ENCODE results near the gene DENR.
"Not testable (repeated sequence)": the region's sequence is repeated elsewhere in the genome, so short reads cannot be mapped to it uniquely, and the experiment has no call there.

DNA sequence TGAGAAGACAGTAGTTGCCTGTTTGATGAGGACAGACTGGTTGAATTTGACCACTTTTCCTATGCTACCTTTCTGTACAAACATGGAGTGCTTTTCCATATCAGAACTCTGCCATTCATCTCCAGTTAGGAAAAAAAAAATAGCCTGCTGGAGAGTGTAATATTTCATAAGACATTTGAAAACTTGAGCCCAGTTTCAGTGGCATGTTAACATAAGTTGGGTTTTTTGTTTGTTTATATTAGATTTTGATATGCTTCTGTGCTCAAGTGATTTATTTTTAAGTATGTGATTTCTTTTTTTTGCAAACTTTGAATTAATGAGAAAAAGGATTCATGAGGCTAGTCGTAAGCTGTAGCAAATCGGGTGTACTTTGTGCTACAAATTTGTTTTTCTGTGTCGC is 48.8 kb upstream of the DENR start:
- TF ChIP-seq, protein P1, sequence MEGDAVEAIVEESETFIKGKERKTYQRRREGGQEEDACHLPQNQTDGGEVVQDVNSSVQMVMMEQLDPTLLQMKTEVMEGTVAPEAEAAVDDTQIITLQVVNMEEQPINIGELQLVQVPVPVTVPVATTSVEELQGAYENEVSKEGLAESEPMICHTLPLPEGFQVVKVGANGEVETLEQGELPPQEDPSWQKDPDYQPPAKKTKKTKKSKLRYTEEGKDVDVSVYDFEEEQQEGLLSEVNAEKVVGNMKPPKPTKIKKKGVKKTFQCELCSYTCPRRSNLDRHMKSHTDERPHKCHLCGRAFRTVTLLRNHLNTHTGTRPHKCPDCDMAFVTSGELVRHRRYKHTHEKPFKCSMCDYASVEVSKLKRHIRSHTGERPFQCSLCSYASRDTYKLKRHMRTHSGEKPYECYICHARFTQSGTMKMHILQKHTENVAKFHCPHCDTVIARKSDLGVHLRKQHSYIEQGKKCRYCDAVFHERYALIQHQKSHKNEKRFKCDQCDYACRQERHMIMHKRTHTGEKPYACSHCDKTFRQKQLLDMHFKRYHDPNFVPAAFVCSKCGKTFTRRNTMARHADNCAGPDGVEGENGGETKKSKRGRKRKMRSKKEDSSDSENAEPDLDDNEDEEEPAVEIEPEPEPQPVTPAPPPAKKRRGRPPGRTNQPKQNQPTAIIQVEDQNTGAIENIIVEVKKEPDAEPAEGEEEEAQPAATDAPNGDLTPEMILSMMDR (IDR thresholded peaks at IDR 0.05), result not testable (repeated sequence)
- not testable (repeated sequence) for TF ChIP-seq EZH2 (IDR thresholded peaks at IDR 0.05)

Data from neural progenitor cell (in vitro differentiated cells).